HFF-Myc (cell line): ENCODE results near the gene RXRA.

Experiments used
- DNase-seq: peaks from one replicate; pipeline ENCODE4 v3.0.0-alpha.2; 2011; ENCODE audit warnings: low read depth; ENCODE audit errors: extremely low read depth
- H3K4me3 ChIP-seq: replicated peaks from 2 replicates; pipeline ENCODE4 v1.5.1; 2011; ENCODE audit warnings: low read depth, mild to moderate bottlenecking, control low read depth, low read length
- CTCF ChIP-seq: IDR thresholded peaks from 2 replicates; pipeline ENCODE4 v1.5.1; 2012; ENCODE audit warnings: mild to moderate bottlenecking, low read depth, low read length, control low read depth; ENCODE audit errors: missing control alignments

Gene RXRA

GRCh38 chr9:134413112-134413715, 87.0 kb downstream of the RXRA start:
- no peak for TF ChIP-seq CTCF
- H3K4me3 ChIP-seq, result no peak overlapping the region
- no peak for DNase-seq

DNA sequence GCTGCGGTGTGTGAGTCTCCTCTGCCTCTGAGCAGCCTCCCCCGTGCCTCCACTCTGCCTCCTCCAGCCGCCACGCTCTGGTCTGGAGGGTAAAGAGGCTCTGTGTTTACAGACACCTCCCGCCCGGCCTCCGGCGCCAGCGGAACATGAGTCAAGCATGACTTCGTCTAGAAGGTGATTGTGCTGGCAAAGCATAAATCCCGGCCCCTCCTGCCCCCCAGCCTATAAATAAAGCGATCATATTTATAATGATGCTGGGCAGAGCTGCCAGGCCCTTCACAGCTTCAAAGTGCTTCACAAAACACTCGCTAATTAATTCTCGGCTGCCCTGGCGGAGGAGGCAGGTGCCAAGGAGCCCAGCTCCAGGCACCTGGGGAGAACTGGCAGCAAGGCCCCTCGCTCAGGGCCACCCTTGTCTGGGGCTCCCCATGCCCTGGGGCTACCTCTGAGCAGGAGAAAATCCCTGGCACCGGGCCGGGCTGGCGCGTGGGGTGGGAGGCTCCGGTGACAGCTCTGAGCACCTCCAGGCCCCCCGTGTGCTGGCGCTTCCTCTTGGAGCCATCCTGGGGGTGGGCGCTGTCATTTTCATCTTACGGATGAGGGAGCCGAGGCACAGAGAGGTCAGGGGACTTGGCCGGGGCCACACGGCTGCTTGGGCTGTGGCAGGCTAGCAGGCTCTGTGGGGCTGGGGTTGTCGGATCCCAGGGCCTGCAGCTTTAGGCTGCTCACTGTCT, 87.8 kb downstream of the RXRA start:
- no peak overlapping the region for H3K4me3 ChIP-seq
- DNase-seq, result peak; percentile 21
- TF ChIP-seq CTCF, result no peak

DNA sequence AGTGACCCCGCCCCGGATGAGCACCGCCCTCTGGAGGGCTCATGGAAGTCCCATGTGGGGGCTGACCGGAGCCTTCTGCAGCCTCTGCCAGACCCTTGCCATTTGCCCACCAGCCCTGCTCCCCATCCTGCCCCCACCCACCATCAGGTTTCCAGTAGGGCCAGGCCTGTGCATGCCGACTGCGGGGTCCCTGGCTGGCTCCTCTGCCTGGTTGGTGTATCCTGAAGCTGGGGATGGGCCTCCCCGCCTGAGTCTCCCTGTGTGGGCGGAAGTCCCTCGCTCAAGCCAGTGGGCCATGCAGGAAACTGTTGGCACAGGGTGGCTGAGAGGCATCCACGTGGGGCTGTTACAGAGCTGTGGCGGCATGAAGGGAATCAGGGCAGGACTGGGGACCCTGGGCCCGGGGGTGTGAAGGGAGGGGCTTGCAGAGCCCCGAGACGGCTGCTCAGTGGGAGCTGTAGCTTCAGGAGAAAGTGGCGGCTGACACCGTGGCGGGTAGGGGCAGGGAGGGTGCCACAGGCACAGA, 88.7 kb downstream of the RXRA start:
- no peak for TF ChIP-seq CTCF
- no peak for DNase-seq
- no peak overlapping the region for H3K4me3 ChIP-seq

DNA sequence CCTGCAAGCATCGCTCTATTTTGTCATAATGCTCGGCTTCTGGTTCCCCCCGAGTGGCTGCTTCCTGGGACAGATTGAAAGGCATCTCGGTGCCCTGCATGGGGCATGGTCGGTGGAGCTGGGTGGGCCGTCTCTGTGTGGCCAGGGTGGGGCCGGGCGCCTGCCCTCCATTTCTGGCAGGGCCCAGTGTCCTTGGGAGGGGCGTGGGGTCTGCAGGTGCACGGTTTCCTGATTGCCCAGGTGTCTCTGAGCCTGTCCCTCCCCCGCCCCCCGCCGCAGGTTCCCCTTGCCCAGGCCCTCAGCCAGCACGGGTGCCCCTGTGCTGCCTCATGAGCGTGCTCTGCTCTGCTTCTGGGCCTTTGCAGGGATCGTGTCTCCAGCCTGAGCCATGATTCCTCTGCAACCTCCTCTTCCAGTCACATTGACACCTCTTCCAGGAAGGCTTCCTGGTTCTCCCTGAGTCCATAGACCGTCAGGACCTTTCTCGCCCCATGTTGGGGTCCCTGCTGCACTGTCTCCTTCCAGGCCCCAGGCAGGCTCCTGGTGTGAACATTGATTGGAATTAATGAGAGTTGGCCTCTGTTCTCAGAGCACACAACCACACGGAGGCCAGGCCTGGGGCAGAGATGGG, 90.2 kb downstream of the RXRA start:
- DNase-seq, result no peak
- no peak for TF ChIP-seq CTCF
- no peak overlapping the region for H3K4me3 ChIP-seq

DNA sequence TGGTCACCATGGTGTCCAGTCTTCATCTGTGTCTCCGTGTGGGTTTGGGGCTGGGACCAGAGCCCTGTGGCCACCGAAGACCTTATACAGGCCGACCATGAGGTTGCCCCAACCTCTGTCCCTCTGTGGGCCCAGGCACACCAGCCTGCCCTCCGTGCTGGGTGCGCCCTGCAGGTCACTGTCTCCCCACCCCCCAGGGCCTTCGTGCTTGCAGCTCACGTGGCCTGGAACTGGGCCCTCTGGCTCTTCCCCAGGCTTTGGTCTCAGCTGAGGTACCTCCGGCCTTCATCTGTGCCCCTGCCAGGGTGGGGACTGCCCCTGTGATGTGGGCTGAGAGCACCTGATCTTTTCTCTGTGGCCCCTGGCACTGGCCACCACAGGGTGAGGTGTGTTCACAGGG, 92.1 kb downstream of the RXRA start:
- no peak for DNase-seq
- no peak for TF ChIP-seq CTCF
- H3K4me3 ChIP-seq, result no peak overlapping the region

GRCh38 chr9:134419000-134419683, 92.9 kb downstream of the RXRA start:
- DNase-seq, result no peak
- no peak for TF ChIP-seq CTCF

More at GRCh38 chr9:134419000-134419683, 92.9 kb downstream of the RXRA start:
- no peak overlapping the region for H3K4me3 ChIP-seq
